Fibroblast of the conjunctiva (primary cell): ENCODE results near the gene PSMC1.

ENCODE experiments used
- DNase-seq: peaks from one replicate; pipeline ENCODE4 v3.0.0-alpha.2; 2010; ENCODE audit warnings: low read depth

The PSMC1 gene

DNA sequence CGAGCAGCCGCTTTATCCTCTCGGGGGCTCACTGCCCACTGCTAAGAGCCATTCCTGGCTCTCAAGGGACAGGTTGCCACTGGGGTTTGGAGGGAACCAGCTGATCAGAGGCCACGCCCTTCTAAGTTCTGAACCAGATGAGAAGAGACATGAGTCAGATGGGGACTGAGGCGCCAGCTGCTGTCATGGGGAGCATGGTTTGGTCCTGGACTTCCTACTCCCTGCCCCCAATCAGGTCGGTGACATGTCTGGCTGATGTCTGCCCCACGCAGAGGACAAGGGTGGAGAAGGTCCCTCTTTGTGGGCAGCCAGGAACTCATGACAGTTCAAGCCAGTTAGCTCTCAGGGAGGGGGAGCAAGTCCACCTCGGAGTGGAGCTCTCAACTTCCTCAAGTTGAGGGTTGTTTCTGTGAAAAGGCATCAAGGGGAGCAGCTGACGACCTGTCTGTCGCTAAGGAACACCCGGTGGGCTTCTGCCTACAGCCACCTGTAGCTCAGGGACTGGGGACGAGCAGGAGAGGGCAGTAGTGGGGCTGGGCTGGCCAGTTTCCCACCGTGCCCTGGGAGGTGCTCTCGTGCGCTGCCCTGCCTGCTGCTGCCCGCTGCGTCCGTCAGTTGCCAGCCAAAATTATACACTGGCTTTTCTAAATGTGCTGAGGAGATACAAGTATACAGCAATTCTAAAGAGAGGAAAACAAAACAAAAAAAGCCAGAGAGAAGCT, 20.5 kb downstream of the PSMC1 start:
- no peak for DNase-seq

DNA sequence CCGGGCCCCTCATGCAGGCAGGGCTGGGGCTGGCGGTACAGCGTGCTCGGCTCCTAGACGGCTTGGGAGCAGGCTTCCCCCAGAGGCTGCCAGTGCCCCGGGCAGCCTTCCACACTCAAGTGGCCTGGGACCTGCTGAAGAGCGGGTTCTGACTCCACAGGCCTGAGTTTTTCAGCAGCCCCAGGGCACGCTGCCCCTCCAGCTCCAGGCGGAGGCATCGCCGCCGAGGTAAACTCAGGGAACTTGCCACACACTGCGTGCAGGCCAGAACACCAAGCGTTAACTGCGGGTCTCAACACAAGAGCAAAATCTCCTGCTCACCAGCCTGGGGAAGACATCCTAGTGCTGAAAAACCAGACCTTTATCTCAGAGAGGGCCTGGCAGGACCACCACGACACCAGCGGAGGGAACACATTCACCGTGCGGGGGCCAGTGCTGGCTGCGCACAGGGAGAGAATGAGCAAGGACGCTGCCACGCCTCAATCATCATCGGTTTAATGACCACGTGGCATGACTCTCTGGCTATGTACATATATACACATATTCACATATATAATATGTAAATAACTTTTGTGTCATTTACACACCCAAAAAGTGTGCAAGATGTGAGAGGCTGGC, 21.3 kb downstream of the PSMC1 start:
- no peak for DNase-seq

DNA sequence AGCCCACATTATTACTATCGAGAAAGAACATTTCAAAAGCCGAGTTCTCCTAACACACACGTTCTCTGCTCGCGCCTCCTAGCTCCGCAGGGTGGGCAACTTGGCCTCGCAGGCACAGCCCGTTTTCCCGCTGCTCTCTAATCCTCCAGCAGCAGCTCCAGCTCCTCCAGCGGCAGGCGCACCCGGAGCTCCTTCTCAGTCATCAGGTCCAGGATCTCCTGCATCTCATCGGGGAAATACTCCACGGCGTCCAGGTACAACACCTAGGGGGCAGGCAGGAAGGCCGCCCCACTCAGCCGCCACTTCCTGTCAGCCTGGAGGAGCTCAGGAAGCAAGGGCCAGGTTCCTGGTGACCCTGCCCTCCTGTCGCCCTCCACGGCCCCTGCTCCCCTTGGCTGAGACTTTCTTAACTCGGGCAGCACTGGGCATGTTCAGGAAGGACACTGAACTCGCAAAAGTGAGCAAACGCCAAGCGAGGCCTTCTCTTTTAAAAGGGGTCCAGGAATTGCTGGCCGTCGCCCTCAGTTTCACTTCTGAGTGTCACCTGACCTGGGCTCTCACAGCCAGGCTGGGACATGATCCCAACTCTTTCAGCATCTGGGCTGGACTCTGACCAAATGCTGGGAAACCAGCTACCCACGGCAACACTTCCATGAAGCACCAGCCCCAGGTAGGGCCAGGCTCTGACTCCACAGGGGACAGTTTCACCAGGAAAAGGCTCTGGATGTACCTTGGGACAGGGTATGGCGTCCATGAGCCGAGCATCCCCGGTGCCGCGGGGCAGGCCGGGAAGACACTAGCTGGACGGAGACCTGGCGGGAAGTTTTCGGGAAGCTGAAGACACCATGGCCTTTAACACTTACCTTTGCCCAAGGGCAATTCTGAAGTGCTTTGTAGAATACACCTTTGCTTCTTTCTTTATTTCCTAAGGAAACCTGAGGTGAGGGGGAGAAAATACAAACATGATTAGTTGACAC, 22.1 kb downstream of the PSMC1 start:
- DNase-seq = no peak

DNA sequence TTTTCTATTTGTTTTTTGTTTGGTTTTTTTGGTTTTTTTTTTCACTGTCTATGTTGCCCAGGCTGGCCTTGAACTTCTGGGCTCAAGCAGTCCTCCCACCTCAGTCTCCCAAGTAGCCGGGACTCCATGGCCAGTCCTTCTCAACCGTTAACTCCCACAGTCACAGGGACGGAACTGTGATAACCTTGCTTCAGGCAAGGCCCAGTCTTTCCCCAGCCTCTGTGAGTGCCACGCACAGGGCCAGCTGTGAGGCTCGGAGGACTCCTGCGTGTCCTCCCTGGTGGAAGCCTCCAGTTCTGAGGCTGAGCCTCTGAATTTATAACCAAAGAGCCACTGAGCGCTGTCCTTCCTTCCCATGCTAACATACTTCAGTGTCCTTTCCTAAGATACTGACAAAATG, 23.7 kb downstream of the PSMC1 start:
- DNase-seq = no peak

DNA sequence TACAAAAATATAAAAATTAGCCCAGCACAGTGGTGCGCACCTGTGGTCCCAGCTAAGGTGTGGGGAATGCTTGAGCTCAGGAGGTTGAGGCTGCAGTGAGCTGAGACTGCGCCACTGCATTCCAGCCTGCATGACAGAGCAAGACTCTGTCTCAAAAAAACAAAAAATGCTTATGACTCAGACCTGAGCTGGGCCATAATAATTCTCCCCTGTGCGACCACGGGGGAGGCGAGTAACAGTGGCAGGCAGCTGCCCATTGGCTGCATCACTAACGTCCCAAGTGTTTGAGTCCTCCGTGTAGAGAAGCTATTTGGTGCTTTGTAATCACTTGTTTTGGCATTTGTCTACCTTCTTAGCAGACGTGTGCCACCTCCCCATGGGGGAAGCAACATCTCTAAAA, 24.9 kb downstream of the PSMC1 start:
- DNase-seq = no peak

DNA sequence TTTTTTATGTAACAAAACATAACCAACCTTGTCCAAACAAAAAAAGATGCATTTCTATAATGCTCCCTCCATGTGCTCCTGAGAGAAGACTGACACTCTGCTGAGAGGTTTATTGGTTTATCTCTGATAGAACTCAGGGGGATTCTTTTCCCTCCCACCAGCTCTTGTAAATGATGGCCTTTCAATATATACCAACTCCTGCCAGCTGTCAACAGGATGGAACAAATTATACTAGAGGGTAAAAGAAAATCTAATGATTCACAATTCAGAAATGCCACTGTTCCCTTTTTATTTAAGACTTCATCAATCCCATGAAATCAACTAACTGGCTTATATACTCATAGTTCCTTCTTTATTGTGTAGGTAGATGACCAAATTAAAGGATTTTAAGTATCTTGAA, 25.4 kb downstream of the PSMC1 start:
- no peak for DNase-seq

DNA sequence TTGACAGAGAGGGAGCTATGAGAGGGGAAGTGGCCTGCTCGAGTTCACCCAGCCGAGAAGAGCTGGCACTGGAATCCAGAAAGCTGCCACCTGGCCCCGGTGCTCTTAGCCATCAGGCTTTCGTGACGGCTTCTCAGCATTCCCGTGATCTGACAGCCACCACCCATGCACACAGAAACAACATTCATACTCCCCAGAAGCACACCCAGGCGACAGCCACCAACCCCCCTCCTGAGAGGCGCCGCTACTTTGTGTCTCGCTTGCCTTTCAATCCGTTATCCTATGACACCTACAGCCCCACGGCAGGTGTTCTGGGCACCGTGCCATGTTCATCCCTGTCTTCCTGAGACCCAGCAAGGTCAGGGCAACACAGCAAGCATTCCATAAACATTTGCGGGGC, 31.4 kb downstream of the PSMC1 start:
- no peak for DNase-seq

DNA sequence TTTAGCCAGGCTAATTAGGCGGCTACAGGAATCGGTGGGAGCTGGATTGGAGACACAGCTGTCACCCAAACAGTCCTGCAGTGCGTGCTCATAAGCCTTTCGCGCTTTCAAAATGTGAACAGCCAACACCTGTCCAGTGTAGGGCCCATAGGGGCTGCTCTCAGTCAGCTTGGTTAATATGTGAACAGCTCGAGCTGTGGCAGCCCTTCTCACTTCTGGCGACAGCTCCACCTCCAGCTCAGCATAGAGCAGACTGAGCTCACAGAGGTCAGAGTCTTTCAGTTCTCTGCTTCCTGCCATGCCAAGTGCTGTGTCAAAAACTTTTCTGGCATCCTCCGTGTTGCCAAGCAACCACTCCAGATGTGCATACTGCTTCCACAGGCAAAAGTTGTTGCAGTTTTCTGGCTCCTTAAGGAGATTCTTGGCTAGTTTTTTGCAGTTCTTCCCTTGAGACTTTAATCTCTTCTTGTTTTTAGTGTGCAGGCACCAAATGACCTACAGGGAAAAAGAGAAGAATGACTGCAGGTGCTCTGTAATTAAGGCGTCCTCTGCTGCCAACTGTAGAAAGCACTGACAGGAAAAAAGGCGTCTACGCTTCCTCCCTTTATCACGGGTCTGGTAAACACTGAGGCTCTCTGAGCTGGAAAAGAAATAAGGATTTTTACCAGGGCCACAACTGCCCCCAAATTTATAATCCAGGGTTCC, 32.5 kb downstream of the PSMC1 start:
- no peak for DNase-seq

DNA sequence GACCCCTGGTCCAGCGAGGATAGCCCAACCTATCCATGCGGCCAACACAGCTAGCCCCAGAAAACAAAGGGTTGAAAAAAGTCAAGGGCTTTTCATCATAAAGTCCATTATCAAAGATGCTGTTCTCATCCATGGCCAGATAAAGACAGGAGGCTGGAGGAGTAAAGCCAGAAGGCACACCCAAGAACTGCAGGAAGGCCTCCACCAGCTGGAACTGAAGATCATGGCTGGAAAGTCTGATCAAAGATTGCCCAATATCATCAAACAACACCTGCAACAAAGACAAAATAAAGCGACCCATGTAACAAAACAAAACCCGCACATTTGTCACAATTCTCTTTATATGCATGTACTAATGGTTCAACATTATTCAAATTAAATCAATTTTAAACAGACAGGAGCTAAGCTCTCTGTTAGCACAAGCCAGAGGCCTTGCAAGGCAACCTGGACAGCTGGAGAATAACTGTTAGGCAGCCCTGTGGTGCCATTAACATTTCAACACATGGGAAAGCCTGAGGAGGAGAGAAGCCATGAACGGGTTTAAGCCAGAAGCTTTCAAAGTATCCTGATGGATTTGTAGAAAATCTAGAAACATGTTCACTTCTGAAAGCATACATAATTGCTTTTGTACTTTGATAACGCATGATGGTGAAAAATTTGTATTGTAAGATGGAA, 34.1 kb downstream of the PSMC1 start:
- no peak for DNase-seq

DNA sequence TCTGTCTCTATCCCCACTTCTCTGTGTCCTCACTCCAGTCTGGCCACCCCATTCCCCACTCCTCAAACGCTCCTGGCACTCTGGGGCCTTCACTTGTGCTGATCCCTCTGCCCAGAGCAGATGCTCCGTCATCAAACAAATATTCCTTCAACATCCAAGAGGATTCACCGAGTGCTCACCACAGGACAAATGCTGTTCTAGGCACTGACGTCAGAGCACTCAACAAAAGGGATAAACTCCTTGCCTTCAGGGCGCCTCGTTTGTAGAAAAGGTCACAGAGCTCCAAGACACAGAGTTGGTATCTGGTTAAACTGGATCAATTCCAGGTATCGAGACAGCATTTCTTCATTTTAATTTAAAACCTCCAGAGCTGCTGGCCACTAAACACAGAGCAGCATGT, 35.3 kb downstream of the PSMC1 start:
- DNase-seq = no peak

DNA sequence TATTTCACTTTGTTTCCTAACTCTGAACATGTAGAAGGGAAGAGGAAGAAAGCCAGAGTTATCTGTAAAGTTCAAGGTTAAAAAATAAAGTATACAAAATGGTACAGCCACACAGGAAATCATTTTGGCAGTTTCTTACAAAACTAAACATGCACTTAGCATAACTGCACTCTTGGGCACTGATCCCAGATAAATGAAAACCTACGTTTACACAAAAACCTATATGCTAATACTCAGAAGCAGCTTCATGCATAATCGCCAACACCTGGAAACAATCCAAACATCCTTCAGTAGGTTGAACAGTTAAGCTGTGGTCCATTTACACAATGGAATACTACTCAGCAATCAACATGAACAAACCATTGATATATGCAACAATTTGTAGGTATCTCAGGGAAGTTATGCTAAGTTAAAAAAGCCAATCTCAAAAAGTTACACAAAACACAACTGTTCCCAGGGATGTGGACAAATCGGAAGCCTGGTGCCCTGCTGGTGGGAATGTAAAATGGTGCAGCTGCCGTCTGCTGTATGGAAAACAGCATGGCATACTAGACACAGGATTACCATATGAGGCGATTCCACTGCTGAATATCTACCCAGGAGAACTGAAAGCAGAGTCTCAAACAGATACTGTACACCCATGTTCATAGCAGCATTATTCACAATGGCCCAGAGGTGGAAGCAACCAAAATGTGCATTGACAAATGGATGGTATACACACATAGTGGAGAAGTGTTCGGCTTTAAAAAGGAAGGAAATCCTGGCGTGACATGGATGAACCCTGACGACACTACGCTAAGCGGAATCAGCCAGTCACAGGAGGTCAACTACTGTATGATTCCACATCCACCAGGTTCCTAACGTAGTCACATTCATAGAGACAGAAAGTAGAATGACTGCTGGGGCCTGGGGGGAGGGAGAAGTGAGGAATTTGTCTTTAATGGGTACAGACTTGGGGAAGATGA, 37.7 kb downstream of the PSMC1 start:
- DNase-seq = no peak

DNA sequence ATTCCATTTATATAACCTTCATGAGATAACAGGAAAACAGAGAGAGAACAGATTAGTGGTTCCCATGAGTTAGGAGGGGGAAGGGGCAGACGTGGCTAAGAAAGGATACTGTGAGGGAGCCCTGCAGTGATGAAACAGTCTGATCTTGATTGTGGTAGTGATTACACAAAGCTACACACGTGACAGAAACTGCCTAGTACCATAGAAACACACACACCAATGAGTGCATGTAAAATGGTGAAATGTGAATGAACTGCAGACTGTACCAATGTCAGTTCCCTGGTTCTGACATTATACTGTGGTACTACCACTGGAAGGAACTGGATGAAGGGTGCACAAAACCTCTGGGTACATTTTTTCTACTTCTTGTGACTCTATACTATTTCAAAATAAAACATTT, 38.5 kb downstream of the PSMC1 start:
- DNase-seq = no peak

DNA sequence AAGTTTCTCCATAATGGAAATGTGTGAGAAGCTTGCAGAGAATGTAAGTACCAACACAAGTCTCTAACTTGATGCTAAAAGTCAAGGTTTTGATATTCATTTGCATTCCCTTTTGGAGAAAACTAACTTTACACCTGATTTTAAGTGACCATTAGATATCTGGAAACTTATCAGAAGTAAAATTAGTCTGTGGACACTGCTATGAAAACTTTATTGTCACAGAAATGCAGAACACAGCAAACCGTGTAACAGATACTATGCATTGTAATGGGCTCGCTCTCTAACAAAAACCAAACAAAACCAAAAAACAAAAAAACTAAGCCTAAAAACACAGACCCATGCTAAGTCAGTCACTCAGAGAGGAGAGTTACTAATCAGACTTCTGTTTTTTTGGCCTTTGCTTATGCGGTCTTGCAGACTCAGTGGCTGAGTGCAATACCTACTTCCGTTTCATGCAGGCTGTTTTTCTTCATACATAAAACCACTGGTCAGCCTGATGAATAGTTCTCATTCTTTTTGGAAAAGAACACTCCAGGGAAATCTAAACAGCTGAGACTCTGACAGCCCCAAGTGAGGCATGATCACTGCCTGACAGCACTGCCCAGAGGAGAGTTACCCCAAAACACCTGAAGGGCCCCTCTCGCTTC, 39.6 kb downstream of the PSMC1 start:
- DNase-seq = no peak

DNA sequence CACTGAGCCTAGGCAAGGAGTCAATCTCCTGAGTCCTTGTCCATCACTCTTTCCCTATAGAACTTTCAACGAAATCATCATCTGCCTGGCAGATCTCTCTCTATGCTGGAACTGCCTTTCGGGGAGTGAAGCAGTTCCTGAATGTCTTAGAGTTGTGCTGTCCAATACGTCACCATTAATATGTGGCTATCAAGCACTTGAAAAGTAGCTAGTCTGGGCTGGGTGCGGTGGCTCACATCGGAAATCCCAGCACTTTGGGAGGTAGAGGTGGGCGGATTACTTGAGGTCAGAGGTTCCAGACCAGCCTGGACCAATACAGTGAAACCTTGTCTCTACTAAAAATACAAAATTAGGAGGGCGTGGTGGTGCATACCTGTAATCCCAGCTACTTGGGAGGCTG, 40.3 kb downstream of the PSMC1 start:
- no peak for DNase-seq

DNA sequence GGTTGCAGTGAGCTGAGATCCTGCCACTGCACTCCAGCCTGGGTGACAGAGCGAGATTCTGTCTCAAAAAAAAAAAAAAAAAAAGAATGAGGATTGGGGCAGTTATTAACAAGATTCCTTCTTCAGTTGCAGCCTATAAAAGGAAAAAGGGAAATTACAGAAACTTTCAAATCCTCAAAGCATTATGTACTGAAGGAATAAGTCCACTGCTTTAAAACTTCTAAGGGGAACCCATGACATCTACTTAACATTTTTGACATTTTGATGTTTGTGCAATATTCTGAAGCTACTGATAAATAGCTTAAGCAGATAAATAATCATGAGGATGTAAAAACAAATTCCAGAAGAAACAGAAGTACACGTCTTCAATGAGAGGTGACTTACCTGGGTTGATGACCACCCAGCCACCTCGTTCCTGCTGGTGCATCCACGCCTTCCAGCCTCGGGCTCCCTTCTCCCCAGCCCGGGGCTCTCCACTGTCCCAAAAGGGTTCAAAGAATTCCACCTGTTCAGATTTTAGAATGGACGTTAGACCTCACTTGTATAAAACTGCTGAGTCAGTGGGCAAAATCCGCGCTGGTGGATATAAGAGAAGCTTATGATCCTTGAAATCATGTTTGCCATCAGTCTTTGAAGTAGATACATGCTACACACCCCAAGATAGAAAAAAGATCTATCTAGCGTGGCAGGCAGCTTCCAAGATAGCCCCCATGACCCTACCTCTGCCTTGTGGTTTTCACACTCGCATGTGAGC, 41.7 kb downstream of the PSMC1 start:
- no peak for DNase-seq

DNA sequence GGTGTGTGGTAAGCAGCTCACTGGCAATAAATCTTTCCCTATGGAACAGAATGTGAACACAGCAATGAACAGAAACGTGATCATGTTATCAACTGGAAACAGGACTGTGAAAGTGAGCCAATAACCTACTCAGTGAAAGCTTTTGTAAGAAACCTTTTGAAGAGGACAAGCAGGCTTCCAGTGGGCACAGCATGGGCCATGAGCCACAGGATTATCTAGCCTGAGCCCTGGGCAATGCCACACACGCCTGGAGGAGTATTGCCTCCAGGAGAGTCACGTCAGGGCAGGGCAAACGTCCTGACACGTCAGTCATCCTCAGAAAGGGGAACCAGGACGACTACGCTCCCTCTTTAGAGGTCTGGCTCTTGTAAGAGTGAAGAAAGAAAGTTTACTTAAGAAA, 43.1 kb downstream of the PSMC1 start:
- DNase-seq = no peak

DNA sequence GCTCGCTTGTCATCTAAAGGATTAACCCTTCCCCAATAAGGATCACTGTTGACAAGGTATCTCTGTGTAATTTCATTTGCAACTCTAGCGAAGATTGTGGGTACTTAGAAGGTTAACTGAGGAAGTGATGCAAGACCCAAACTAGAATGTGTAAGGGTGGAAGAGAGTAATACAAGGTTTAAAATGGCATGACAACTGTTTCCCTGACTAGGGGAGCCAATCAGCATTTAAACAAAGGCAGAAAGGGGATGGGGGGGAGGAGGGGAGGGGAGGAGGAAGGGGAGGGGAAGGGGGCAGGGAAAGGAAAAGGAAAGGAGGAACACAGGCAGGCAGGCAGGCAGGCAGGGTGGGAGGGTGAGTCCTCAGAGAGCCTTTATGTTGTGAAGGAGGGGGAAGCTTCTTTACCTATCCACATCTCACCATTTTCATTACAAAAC, 44.3 kb downstream of the PSMC1 start:
- no peak for DNase-seq

DNA sequence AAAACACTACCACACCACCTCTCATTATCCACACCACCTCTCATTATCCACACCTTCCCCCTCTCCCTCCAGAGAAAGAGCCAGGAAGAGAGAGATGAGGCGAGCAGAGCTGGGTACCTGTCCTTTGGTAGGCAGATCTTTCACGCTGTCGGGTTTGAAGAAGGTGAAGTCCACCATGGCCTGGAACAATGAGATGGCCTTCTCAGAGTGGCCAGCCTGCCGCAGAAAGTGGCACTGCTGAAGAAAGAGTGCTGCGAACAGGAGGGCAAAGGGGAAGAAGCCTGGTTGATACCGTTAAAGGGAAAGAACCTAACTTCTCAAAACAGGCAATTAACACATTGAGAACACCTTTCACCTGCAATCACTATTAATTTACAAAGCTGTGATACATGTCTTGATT, 44.8 kb downstream of the PSMC1 start:
- no peak for DNase-seq

DNA sequence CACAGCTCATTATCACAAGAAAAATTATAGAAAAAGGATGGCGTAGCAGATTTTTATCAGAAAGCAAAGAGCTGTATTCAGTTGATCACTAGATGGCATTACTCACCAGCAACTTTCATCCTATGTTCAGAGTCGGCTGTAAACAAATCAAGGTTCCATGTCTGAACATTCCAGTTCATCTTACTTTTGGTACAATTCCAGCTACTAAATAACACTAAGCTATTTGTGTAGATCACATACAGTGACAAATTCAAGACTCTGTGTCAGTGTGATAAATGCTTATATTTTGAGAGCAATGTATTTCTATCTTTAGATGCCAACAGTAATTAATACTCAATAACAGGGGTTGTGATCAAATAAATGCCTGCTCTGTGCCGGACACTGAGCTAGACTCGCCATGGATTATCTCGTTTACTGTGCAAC, 45.3 kb downstream of the PSMC1 start:
- DNase-seq = peak; percentile 68
